Measurements from ENCODE around the gene SCO1.

Gene SCO1

DNA sequence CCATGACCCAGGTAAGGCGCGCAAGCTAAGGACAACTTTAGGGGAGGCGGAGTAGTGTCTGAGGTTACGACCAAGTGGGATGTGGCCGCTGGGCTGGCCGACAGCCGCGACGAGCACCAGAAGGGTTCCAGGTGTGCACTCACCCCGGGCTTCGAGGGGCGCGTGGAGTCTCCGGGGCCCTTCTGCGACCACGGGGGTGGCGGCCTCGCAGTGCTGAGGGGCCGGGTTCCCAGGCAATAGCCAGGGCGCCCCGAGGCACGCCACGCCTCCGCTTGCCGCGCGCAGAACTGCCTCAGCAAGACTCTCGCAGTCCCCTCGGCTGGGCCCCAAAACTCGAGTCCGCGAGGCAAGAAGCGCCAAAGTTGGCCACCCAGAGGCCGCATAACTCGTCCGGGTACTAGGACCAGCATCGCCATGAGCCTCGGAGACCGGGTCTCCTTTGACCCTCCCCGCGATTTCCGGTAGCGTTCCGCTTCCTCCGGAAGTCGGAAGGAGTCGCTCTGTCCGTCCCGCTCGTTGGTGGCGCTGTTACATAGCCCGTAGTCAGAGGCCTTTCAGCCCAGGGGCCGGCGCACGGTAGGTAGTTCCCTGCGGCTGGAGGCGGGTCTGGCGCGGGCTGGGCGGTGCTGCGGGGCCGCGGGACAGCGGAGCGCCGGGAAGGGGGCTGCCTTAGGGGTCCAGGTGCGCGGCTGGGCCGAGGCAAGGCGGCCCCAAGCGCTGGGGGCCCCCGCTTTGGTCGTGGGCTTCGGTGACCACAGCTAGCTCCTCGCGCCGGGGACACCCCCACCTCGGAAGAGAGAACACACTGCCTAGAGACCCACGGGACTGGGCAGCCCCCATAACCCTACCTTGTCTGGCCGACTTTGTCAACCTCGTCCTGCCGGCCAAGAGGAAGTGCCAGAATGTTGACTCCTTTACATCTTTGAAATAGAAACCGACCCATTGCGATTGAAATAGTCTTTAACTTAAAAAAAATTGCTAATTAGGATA, at the start of gene SCO1, which contains the start of gene ADPRM:
Gene SCO1 (minus strand): TSS at position 442 of the 990 bp plus-strand sequence. CDS start 26 bp downstream, at position 416.
Gene ADPRM (plus strand): TSS at position 503 of the 990 bp plus-strand sequence. CDS start 7,333 bp downstream, outside the sequence.
- DNase-seq, result peak; percentile 94
- peaks cover 45% of the 10 kb centered on the region for H3K36me3 Mint-ChIP-seq
- no peaks in the 10 kb centered on the region for H3K27me3 Mint-ChIP-seq
- CTCF ChIA-PET, result interaction anchor here (0.6 to 2.3 kb wide), 2 partner anchors 14 to 128 kb away, joined by 3 to 9 read pairs; no protein-coding TSS in a partner anchor
- peak within 1 kb of the TSS; percentile 97 for H3K4me3 Mint-ChIP-seq
- H3K4me1 Mint-ChIP-seq, result peaks cover 67% of the 10 kb centered on the region
- H3K9me3 Mint-ChIP-seq, result no peaks in the 10 kb centered on the region
- peak within 1 kb of the TSS; percentile 97 for H3K27ac Mint-ChIP-seq

DNA sequence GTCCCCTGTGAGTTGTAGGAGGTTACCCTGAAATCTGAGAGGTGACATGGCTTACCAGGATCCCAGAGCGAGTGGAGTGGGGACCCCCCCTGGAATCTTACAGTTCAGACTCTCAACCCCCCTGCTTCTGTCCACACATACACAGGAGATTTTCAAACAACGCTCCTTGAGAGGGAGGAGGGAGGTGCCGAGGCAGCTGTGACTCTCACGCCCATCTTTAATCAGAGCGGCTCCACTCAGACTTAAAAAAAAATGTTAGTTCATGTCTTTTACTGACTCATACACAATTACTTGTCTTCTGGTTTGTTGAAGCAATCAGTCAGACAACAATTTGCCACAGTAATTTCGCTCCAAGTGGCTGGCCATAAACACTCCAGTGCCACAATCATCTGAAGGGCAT, 47.9 kb upstream of the SCO1 start:
- Mint-ChIP-seq H3K27ac (no peak overlapping the region), H3K4me1 (peaks cover 8% of the 10 kb centered on the region), H3K27me3 (peaks cover 27% of the 10 kb centered on the region), H3K4me3 (no peak overlapping the region), H3K36me3 (no peaks in the 10 kb centered on the region), H3K9me3 (no peaks in the 10 kb centered on the region)
- CTCF ChIA-PET, result no interaction called here
- DNase-seq, result no peak

DNA sequence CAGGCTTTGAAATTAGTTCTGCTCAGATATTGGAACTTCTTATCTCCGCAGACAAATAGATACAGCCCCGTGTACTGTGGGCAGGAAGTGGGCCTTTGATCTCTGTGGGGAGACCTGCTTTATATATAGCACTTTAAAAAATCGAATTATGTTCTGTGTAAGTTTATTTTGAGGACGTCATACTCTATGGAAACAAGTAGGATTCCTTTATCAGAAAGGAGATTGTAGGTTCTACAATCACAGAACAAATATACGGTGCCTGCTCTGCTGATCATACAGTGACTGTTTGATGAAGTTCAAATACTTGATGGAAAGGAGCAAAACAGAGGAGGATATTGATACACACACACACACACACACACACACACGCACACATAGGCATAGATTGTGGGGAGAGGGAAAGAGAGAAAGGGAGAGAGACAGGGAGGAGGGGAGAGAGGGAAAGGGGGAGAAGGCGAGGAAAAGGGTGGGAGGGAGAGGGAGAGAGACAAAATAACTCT, 47.2 kb upstream of the SCO1 start:
- CTCF ChIA-PET, result no interaction called here
- no peaks in the 10 kb centered on the region for H3K9me3 Mint-ChIP-seq
- H3K36me3 Mint-ChIP-seq, result no peaks in the 10 kb centered on the region
- H3K4me3 Mint-ChIP-seq, result no peak overlapping the region
- H3K27me3 Mint-ChIP-seq, result peaks cover 27% of the 10 kb centered on the region
- peaks cover 8% of the 10 kb centered on the region for H3K4me1 Mint-ChIP-seq
- DNase-seq, result peak; percentile 55
- H3K27ac Mint-ChIP-seq, result no peak overlapping the region

DNA sequence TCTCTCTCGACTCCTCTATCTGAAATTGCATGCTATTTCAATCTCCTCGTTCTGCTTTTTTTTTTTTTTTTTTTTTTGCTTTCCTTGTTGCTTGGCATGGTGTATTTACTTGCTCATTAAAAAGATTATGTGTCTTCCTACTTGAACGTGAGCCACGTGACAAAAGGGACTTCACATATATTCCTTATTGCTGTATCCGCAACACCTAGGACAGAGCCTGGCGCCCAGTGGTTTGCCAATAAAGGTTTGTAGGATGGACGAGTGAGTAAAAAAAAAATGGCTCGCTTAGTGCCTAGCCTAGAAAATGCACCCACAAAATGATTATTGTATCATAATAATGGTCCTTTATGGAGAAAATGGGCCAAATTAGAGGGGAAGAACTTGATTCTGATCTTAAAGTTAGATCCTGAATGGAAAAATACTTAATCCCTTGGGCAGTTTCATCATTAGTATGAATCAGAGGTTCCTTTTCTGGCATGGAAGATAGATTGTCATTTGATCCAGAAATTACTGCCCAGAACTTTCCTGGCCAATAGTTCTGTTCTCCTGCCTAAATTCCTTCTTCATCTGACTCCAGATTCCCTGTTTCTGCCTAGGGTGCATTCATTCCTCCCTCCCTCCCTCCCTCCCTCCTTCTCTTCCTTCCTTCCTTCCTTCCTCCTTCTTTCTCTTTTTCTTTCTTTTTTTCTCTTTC, 46.1 kb upstream of the SCO1 start:
- CTCF ChIA-PET, result no interaction called here
- no peak overlapping the region for H3K4me3 Mint-ChIP-seq
- H3K27ac Mint-ChIP-seq, result no peak overlapping the region
- H3K36me3 Mint-ChIP-seq, result no peaks in the 10 kb centered on the region
- peaks cover 27% of the 10 kb centered on the region for H3K27me3 Mint-ChIP-seq
- peaks cover 8% of the 10 kb centered on the region for H3K4me1 Mint-ChIP-seq
- no peaks in the 10 kb centered on the region for H3K9me3 Mint-ChIP-seq
- DNase-seq, result no peak

DNA sequence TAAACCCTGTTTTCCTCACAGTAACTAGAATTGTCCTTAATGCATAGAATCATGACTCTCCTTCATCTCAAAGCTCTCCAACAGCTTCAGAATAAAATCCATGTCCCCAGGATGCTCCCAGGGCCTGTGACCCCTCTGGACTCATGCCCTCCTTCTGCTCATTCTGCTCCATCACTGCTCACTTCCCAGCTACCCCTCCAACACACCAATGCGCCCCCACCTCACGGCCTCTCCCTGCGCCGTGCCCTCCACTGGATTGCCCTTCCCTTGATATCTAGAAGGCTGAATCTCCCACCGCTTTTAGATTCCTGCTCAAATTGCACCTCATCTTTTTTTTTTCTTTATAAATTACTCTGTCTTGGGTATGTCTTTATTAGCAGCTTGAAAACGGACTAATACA, 45.1 kb upstream of the SCO1 start:
- no peak overlapping the region for H3K4me3 Mint-ChIP-seq
- H3K4me1 Mint-ChIP-seq, result peaks cover 8% of the 10 kb centered on the region
- CTCF ChIA-PET, result interaction anchor here (1.7 kb wide), 1 partner anchor 96 kb away, joined by 3 read pairs; no protein-coding TSS in a partner anchor
- no peak for DNase-seq
- H3K36me3 Mint-ChIP-seq, result no peaks in the 10 kb centered on the region
- no peak overlapping the region for H3K27ac Mint-ChIP-seq
- peaks cover 23% of the 10 kb centered on the region for H3K27me3 Mint-ChIP-seq
- H3K9me3 Mint-ChIP-seq, result no peaks in the 10 kb centered on the region

DNA sequence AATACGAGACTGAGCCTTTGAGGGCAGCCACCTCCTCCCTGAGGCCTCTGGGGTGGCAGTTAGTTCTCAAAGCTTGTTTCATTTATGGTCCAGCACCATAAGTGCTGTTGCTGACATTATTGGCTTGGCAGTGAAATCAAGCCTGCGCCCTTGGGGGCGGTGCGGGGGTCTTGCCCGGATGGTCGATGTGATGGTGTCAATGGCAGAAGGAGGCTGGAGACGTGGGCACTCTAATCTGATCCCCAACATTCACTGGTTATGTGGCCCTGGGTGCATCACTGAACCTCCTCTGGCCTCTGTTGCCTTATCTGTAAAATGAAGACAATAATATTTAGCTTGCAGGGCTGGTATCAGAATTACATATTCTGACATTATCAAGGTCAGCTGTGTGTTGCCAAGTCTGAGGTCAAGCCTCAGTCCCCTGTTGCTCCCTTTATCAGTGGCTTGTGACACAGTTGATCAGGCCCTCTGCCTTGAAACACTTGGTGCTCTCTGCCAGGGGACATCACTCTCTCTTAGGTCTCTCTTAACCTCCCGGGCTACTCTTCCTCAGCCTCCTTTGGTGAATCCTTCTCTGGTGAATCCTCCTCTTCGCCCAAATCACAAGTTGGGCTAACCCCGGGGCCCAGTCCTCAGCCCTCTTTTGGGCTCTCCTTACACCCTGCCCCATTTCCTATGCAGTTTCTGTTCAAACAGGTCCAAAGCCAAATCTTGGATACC, 44.2 kb upstream of the SCO1 start:
- Mint-ChIP-seq H3K4me1 (peaks cover 12% of the 10 kb centered on the region), H3K27me3 (peaks cover 20% of the 10 kb centered on the region), H3K4me3 (no peak overlapping the region), H3K27ac (no peak overlapping the region), H3K9me3 (no peaks in the 10 kb centered on the region), H3K36me3 (no peaks in the 10 kb centered on the region)
- CTCF ChIA-PET, result interaction anchor here (0.6 to 1.7 kb wide), 2 partner anchors 31 to 95 kb away, joined by 3 read pairs; no protein-coding TSS in a partner anchor
- DNase-seq, result no peak

DNA sequence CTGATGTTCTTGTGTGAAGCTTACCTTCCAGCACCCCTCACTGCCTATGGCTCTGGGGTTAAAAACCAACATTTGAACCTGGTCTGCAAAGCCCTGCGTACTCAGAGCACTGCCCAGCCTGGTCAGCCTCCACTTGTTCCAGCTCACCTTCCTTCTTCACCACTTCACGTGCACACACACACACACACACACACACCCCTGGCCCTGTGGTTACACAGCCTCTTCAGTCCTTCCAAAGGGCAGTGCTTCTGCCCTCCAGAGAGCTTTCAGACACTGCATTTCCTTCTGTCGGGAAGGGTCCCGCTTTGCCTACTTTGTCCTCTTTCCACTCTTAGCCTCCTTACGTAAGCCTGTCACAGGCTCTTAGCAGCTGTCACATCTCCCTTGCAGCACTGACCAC, 42.1 kb upstream of the SCO1 start:
- peaks cover 20% of the 10 kb centered on the region for H3K27me3 Mint-ChIP-seq
- H3K4me3 Mint-ChIP-seq, result no peak overlapping the region
- no peaks in the 10 kb centered on the region for H3K9me3 Mint-ChIP-seq
- H3K27ac Mint-ChIP-seq, result no peak overlapping the region
- H3K36me3 Mint-ChIP-seq, result no peaks in the 10 kb centered on the region
- peaks cover 8% of the 10 kb centered on the region for H3K4me1 Mint-ChIP-seq
- no peak for DNase-seq
- CTCF ChIA-PET, result interaction anchor here (0.6 kb wide), 1 partner anchor 109 kb away, joined by 3 read pairs; no protein-coding TSS in a partner anchor

DNA sequence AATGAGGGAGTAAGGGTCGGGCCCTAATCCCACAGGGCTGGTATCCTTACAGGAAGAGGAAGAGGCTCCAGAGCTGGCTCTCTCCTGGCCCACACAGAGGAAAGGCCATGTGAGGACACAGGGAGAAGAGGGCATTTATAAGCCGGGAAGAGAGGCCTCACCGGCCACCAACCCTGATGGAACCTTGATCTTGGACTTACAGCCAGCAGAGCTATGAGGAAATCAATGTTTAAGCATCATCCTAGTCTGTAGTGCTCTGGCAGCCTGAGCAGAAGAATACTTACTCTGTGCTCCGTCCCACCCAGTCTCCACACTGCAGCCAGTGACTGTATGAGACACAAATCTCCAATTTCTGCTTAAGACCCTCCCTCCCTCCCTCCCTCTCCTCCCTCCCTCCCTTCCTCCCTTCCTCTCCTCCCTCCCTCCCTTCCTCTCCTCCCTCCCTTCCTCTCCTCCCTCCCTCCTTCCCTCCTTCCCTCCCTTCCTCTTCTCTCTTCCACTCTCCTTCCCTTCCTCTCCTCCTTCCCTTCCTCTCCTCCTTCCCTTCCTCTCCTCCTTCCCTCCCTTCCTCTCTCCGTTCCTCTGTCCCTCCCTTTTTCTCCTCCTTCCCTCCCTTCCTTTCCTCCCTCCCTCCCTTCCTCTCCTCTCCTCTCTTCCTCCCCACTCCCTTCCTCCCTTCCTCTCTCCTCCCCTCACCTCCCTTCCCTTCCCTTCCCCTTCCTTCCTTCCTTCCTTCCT, 41.4 kb upstream of the SCO1 start:
- Mint-ChIP-seq H3K4me1 (peaks cover 4% of the 10 kb centered on the region), H3K27ac (no peak overlapping the region), H3K9me3 (no peaks in the 10 kb centered on the region), H3K4me3 (no peak overlapping the region), H3K27me3 (peaks cover 18% of the 10 kb centered on the region), H3K36me3 (no peaks in the 10 kb centered on the region)
- CTCF ChIA-PET, result interaction anchor here (2.5 kb wide), 1 partner anchor 106 kb away, joined by 24 read pairs; no protein-coding TSS in a partner anchor
- no peak for DNase-seq

DNA sequence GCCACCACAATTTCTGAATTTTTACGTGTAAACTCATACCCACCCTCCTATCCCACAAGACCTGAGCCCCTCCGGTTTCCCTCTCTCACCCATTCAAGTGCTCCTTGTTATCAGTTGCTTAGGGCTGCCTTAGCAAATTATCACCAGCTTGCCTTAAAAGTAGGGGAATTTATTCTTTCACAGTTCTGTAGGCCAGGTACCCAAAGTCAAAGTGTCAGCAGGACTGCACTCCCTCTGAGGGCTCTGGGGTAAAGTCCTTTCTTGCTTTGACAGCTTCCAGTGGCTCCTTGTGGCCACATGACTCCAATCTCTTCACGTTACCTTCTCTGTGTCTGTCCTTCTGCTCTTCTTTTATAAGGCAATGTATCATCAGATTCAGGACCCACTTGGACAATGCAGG, 40.4 kb upstream of the SCO1 start:
- peaks cover 4% of the 10 kb centered on the region for H3K4me1 Mint-ChIP-seq
- no peaks in the 10 kb centered on the region for H3K9me3 Mint-ChIP-seq
- CTCF ChIA-PET, result interaction anchor here (0.9 to 2.7 kb wide), 13 partner anchors 10 to 407 kb away, joined by 3 to 24 read pairs (median 5); no protein-coding TSS in a partner anchor
- no peak for DNase-seq
- H3K4me3 Mint-ChIP-seq, result no peak overlapping the region
- peaks cover 21% of the 10 kb centered on the region for H3K27me3 Mint-ChIP-seq
- no peaks in the 10 kb centered on the region for H3K36me3 Mint-ChIP-seq
- H3K27ac Mint-ChIP-seq, result no peak overlapping the region

DNA sequence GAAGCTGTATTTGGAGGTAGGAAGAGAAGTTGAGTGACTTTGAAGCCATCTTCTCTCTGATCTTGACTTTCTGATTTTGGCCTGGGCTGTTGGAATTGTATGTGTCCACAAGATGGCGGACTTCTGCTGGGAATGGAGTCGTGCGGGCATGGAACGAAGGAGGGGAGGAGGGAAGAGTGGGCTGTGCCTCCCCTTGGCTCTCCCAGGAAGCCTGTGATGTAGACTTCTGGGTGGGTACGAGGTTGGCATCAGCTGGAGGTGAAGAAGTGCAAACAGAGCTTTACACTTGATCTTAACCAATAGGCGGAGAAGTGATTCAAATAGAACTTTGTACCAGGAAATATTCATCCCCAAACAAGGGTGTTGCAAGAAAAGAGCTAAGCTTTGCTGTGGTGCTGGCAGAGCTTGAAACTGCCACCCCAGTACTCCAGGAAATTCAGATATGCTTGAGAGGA, 39.9 kb upstream of the SCO1 start:
- Mint-ChIP-seq H3K4me1 (peaks cover 4% of the 10 kb centered on the region), H3K4me3 (no peak overlapping the region), H3K27ac (no peak overlapping the region), H3K27me3 (peaks cover 26% of the 10 kb centered on the region), H3K9me3 (no peaks in the 10 kb centered on the region), H3K36me3 (no peaks in the 10 kb centered on the region)
- DNase-seq, result peak; percentile 51
- CTCF ChIA-PET, result interaction anchor here (0.9 to 2.7 kb wide), 16 partner anchors 10 to 407 kb away, joined by 3 to 24 read pairs (median 4); no protein-coding TSS in a partner anchor

DNA sequence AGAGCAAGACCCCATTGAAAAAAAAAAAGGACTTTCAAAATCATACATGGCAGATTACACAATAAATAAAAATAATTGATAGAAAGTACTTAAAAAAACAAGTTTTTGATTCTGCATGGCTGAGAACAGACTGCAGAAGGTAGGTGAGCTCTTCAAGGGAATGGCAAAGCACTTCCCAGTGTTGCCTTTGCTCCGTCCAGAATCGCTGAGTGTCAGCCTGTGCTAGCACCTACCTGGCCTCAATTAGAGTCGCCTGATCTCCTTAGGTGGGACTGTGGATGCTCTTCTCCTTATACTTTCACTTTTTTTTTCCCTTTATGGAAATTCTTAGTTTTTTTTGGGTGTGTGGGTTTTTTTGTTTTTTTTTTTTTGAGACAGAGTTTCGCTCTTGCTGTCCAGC, 38.5 kb upstream of the SCO1 start:
- no peak for DNase-seq
- Mint-ChIP-seq H3K9me3 (no peaks in the 10 kb centered on the region), H3K27me3 (peaks cover 20% of the 10 kb centered on the region), H3K27ac (no peak overlapping the region), H3K4me1 (peaks cover 6% of the 10 kb centered on the region), H3K36me3 (no peaks in the 10 kb centered on the region), H3K4me3 (no peak overlapping the region)
- CTCF ChIA-PET, result interaction anchor here (1.5 to 2.7 kb wide), 2 partner anchors 12 to 139 kb away, joined by 4 to 15 read pairs; no protein-coding TSS in a partner anchor

DNA sequence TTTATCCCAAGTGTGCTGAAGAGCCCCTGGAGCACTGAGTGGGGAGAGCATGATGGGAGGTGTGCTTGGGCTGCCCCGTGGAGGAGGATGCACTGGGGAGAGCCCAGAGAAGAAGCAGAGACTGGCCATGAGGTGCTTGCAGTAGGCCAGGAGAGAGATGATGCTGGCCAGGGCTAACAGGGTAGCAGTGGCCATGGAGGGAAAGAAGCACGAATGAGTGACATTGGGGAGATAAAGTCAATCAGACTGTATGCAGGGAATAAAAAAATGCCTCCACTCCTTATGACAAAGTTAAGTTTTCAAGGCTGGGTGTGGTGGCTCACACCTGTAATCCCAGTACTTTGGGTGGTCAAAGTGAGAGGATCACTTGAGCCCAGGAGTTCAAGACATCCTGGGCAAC, 37.9 kb upstream of the SCO1 start:
- no peak for DNase-seq
- Mint-ChIP-seq H3K27me3 (peaks cover 23% of the 10 kb centered on the region), H3K4me3 (no peak overlapping the region), H3K36me3 (no peaks in the 10 kb centered on the region), H3K4me1 (peaks cover 12% of the 10 kb centered on the region), H3K27ac (no peak overlapping the region), H3K9me3 (no peaks in the 10 kb centered on the region)
- CTCF ChIA-PET, result interaction anchor here (2.7 kb wide), 1 partner anchor 12 kb away, joined by 15 read pairs; no protein-coding TSS in a partner anchor

DNA sequence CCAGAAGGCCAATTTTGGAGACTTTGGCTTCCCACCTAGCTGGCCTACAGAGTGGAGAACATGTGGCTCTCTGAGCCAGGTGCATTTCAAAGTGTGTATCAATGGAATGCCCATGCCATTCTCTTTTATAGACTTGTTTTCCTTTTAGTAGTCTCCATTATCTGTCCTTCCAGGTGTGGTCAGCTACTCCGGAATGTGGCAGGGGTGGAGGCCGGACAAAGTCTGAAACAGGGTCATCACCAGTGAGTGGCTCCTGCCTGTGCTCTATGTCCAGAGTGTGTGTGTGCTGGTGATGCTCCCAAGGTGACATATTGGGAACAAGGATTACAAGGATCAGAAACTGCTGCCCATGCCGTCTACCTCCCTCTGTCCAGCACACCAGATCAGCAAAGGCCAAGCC, 36.3 kb upstream of the SCO1 start:
- no peak for DNase-seq
- no peak overlapping the region for H3K4me3 Mint-ChIP-seq
- peaks cover 16% of the 10 kb centered on the region for H3K4me1 Mint-ChIP-seq
- no peaks in the 10 kb centered on the region for H3K9me3 Mint-ChIP-seq
- CTCF ChIA-PET, result interaction anchor here (1.3 kb wide), 1 partner anchor 114 kb away, joined by 3 read pairs; no protein-coding TSS in a partner anchor
- H3K36me3 Mint-ChIP-seq, result no peaks in the 10 kb centered on the region
- no peak overlapping the region for H3K27ac Mint-ChIP-seq
- H3K27me3 Mint-ChIP-seq, result peaks cover 34% of the 10 kb centered on the region

All from activated naive CD4-positive, alpha-beta T cell treated with anti-CD3 and anti-CD28 coated beads, Interleukin-2, amount 10 ng/mL, durations not matched to agents 7 days and 5 days (primary cell).